ENCODE measurements around the gene C1orf115.
"Not testable (repeated sequence)": the region's sequence is repeated elsewhere in the genome, so short reads cannot be mapped to it uniquely, and the experiment has no call there.

Gene C1orf115

DNA sequence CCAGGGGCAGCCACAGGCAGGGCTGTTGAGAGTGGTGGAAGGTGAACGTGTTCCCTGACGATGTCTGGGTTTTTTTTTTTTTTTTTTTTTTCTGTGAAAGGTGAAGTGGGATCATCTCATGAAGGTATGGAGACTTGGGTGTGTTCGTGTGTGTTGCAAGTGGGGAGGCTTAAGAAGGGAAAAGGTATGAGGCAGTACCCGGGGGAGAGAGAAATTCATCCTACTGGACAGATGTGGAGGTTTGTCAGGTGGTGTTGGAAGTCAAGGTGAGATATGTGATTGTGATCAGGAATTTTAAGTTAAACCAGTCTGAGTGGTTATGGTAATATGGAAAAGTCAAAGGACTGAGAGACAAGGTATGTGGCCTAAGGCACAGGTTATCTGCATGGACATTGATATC lies 5.3 kb downstream of the C1orf115 start:
- DNase-seq = no peak

- no peak for DNase-seq
These were observed 6.2 kb downstream of the C1orf115 start for GRCh38 chr1:220696226-220696862.

- no peak for DNase-seq
These were observed 6.7 kb downstream of the C1orf115 start for GRCh38 chr1:220696863-220697231.

DNA sequence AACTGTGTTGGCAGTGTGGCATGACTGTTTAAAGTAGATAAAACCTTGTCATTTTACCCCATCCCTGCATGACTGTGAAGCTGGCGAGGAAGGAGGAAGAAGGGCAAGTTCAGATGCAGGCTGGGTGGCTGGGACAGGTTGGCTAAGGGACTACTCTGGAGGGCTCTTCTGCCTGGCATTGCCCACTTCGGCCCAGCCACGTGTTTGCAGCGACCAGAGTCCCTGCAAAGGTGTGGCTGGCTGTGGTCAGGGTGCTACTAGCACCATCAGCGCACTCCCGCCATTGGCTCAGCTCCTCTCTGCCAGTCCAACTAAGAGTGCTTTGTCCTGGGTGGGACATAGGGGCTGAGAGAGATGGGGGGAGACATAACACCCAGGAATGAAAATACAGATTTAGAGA lies 7.2 kb downstream of the C1orf115 start:
- no peak for DNase-seq

GRCh38 chr1:220698607-220699016 lies 8.4 kb downstream of the C1orf115 start:
- no peak for DNase-seq

- DNase-seq = no peak
These were observed 8.9 kb downstream of the C1orf115 start for GRCh38 chr1:220699044-220699443.

DNA sequence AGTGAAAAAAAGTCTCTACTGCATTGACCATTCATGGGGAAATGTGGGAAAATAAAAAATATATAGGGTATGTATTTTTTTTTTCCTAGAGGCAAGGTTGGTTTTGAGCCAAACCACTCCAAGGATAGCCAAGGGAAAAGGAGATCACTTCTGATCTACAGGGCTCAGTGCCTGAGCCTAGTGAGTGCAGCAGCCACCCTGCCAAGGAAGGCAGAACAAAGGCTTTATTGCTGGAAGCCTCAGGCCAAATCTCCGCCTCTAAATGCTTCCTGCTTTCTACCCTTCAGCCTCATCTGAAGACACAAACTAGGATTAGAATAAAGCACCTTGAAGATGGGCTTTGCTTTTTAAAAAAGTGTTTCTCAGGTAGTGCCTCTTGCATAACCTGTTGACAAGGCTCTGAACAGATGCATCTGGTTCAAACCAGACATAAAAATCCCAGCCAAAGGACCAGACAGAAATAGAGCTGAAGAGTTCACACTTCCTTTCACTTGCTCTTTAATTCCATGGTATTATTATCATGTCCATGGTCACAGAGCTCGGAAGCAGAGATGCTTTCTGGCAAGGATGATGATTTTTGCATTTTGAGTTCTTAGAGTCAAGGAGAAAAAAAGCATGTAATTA lies 10.5 kb downstream of the C1orf115 start:
- DNase-seq = no peak

GRCh38 chr1:220701974-220702373 lies 11.8 kb downstream of the C1orf115 start:
- DNase-seq = no peak

- DNase-seq = no peak
These were observed 12.6 kb downstream of the C1orf115 start for GRCh38 chr1:220702733-220703270.

GRCh38 chr1:220703305-220703704 lies 13.1 kb downstream of the C1orf115 start:
- no peak for DNase-seq

GRCh38 chr1:220705782-220706181 lies 15.6 kb downstream of the C1orf115 start:
- DNase-seq = no peak

- DNase-seq = no peak
These were observed 16.3 kb downstream of the C1orf115 start for GRCh38 chr1:220706480-220706879.

- DNase-seq = no peak
These were observed 17.0 kb downstream of the C1orf115 start for GRCh38 chr1:220707160-220707559.

- DNase-seq = no peak
These were observed 18.1 kb downstream of the C1orf115 start for GRCh38 chr1:220708244-220708643.

- no peak for DNase-seq
These were observed 19.0 kb downstream of the C1orf115 start for GRCh38 chr1:220708936-220709801.

DNA sequence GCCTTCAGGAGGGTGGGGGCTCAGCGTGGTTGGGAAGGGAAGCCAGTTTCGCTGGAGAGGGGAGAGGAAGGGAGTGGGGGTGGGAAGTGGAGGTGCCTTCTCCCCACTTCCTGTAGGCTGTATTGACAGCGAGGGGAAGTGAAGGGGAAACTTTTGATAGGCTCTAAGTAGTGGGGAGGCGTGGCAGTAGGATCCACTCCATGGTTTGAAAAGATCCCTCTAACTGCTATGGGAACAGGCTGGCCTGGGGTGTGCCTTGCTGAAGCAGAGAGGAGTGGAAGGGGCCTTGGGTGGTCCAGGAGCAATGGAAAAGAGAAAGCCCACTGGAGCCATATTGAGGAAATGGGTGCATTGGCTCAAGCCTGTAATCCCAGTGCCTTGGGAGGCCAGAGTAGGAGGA lies 20.2 kb downstream of the C1orf115 start:
- no peak for DNase-seq

DNA sequence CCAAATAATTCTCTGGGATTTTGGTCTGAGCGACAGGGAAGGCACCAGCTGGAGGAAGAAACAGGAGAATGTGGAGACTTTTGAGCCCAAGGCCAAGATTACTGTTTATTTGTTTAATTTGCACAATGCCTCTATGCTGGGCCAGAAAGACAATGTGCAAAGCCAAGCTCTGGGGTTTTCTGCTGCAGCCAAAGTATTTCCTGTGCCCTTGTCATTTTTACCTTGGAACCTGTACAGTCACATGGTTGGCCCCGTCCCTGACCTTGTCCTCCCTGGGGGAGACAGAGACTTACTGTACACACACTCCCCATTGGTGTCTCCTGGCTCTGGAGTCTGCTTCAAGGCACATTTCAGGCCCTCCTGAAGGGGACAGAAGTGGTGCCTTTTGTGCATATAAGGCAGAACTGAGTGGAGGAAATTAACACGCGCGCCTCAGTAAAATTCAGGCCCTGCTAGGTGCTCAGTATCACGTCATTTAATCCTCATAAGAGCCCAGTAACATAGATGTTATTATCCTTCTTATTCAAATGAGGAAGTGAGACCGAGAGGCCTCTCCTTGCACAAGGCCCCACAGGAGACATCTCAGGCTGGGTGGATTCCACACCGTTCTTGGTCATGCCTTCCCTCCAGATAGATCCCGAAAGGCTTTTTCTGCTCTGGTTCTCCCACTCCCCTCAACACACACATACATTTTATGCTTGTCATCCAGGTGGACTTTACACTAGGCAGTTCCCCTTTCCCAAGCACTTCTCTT lies 21.1 kb downstream of the C1orf115 start:
- DNase-seq = no peak

DNA sequence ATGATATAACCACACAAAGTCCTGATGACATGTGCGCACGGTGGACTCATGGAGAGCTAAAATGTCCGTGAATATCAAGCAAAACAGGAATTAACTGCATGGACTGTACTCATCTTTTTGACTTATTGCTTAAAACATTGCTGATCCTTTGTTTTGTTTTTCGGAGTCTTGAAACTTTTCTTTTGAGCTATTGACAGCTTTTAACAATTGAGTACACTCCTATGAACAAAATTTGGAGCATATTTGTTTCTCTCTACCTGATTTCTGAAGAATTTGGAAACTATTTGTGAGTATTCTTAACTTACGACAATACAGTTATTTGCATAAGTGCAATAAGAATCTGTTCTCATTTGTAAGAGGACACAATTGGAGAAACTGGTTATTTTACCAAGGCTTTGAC lies 25.8 kb downstream of the C1orf115 start:
- not testable (repeated sequence) for DNase-seq

- DNase-seq = no peak
These were observed 27.9 kb downstream of the C1orf115 start for GRCh38 chr1:220717800-220718640.

DNA sequence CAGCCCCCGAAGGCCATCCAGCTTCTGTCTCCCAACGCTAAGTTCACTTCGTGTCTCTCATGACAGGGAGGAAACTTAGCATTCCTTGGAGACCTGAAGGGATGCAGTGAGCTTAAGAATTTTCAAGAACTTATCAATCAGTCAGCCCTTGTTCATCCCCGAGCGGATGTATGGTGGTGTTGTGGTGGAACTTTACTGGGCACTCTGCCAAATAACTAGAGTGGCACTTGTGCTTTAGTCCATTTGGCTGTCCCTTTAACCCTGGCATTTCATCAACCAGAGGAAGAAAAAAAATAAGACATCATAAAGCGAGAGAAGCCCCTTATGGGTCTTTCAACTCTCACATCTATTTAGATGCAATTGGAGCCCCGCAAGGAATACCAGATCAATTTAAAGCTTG lies 31.1 kb downstream of the C1orf115 start:
- DNase-seq = not testable (repeated sequence)

DNA sequence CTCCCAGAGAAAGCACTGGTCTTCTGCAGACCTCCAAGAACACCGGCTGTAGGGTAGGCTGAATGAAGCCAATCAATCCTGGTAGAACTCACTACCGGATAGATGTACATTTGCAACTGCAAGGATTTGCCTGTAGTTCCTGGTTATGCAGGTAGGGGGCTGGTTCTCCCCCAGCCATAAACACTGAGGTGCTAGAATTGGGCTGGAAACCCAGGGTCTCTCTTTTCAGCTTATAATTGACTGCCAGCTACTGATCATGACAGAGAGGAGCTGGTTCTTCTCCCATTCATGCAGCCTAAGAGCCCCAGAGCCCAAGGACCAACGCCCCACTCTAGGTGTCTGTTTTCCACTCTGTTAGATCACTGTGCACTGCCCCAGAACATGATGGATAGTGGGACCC lies 36.5 kb downstream of the C1orf115 start:
- DNase-seq = no peak

- DNase-seq = no peak
These were observed 37.4 kb downstream of the C1orf115 start for GRCh38 chr1:220727519-220727918.

All from activated CD8-positive, alpha-beta memory T cell treated with anti-CD3 and anti-CD28 coated beads, Interleukin-2, amount 50 U/mL, for 4 hours (primary cell).